COLO829 (cell line): Measurements from ENCODE around the gene CALML5.
"Not testable (repeated sequence)": the region's sequence is repeated elsewhere in the genome, so short reads cannot be mapped to it uniquely, and the experiment has no call there.

Experiments
- DNase-seq: peaks from one replicate; pipeline ENCODE4 v3.0.0; 2012; ENCODE audit warnings: low spot score

The CALML5 gene

DNA sequence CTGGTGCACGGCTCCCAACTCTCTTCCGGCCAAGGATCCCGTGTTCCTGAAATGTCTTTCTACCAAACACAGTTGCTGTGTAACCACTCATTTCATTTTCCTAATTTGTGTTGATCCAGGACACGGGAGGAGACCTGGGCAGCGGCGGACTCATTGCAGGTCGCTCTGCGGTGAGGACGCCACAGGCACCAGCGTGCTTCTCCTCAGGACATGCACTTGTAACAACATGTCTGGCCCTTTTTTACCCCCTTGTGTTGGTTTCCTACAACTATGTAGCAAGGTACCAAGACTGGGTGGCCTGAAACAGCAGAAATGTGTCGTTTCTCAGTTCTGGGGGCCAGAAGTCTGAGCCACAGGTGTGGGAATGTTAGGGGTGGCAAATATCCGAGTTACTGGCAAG, 18.2 kb downstream of the CALML5 start:
- no peak for DNase-seq

DNA sequence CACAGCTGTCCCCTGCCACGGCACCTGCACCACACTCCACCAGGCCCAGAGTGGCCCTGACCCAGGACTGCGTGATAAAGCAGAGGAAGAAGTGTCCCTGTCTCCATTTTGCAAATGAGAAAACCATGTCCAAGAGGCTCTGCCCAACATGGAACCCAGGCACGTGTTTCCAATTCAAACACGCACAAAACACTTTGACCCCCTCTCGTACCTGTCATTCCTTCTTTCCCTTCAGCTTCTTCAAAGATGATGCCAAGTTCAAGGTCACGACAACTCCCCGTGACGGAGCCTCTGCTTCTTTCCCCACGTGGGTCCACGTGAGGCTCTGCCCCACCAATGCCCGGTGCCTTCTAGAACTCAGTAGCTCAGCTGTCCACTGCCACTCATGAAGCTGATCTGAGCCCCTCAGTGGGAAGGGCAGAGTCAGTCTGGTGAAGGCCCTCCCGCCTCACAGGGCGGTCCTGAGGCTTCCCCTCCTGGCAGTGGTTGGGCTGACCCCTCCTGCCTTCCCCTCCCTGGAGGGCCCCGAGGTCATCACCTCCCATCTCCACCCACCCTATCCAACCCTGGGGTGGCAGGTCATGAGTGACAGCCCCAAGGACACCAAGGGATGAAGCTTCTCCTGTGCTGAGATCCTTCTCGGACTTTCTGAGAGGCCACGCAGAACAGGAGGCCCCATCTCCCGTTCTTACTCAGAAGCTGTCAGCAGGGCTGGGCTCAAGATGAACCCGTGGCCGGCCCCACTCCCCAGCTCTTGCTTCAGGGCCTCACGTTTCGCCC, 19.0 kb downstream of the CALML5 start:
- DNase-seq, result no peak

DNA sequence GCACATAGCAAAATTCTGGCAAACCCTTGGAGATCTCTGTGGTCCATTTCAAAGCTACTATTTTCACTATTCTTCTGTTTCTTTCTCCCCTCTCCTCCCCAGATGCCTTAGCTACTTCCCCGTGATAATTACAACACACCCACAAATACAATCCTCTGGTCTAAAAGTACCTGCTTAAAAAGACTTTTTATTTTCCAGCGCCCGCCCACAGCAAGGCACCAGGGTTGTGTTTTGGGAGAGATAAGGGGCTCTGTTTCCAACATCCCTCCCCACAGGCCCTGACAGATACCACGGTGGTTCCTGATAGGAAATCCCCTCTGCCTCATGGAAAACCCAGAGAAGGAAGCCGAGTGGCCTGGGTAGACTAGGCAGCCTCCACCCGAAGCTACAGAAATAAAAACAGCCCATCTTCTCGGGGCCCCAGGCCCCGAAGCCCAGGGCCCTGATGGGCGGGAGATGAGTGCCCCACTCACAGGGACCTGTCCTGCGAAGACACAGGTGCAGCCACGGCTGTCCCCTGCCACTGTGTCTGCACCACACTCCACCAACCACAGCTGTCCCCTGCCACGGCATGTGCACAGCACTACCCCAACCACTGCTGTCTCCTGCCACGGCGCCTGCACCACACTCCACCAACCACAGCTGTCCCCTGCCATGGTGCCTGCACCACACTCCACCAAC, 19.7 kb downstream of the CALML5 start:
- DNase-seq, result no peak

DNA sequence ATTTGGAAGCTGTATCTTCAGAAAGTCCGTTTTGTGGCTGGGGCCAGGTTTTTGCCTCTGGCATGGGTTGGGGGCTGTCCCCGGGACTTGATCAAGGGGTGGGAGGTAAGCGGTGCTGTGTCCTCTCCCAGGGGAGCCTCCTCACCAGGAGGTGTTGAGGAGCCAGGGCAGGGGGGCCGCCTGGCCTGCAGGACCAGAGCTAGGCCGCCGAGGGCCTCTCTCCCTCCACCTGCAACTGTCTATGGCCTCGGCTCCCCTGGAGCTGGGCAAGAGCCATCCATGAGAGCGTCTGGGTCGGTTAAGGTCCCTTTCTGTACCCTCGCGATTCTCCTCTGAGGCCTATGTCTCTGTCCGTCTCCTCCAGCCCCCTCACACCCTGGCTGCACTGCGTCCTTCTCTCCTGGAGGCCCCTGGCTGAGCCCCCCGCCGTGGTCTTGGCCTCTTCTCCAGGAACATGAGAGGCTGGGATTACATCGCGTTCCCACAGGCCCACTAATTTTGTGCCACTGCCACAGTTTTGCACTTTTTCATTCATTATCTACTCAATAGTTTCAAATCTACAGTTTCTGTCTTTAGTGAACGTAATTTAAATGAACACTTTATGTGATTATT, 20.6 kb downstream of the CALML5 start:
- no peak for DNase-seq

- DNase-seq, result no peak
These were observed 21.2 kb downstream of the CALML5 start for GRCh38 chr10:5477948-5478693.

GRCh38 chr10:5476918-5477525, 22.3 kb downstream of the CALML5 start:
- DNase-seq, result no peak

DNA sequence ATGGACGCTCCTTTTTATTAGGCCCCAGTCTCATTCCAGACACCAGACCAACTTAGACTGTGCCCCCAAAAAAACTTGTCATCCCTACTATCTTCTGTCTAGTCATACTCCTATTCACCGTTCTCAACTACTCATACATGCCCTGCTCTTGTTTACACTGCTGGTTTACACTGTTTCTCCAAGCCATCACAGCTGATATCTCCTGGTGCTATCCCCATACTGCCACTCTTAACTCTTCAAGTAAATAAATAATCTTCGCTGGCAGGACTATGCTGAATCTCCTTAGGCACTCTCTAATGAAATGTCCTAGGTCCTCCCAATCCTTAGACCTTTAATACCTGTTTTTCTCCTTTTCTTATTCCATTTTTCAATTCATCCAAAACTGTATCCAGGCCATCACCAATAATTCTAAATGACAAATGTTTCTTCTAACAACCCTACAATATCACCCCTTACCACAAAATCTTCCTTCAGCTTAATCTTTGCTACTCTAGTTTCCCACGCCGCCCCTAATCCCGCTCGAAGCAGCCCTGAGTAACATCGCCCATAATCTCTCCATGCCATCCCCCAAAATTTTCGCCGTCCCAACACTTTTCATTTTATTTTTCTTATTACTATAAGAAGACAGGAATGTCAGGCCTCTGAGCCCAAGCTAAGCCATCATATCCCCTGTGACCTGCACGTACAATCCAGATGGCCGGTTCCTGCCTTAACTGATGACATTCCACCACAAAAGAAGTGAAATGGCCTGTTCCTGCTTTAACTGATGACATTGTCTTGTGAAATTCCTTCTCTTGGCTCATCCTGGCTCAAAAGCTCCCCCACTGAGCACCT, 23.2 kb downstream of the CALML5 start:
- not testable (repeated sequence) for DNase-seq

- DNase-seq, result not testable (repeated sequence)
These were observed 24.3 kb downstream of the CALML5 start for GRCh38 chr10:5475088-5475487.

DNA sequence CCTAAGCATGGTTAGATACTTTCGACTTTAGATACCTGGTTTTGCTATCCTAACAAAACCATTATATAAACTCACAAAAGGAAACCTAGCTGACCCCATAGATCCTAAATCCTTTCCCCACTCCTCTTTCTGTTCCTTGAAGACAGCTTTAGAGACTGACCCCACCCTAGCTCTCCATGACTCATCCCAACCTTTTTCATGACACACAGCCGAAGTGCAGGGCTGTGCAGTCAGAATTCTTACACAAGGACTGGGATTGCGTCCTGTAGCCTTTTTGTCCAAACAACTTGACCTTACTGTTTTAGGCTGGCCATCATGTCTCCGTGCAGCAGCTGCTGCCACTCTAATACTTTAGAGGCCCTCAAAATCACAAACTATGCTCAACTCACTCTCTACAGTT, 24.7 kb downstream of the CALML5 start:
- DNase-seq, result not testable (repeated sequence)

DNA sequence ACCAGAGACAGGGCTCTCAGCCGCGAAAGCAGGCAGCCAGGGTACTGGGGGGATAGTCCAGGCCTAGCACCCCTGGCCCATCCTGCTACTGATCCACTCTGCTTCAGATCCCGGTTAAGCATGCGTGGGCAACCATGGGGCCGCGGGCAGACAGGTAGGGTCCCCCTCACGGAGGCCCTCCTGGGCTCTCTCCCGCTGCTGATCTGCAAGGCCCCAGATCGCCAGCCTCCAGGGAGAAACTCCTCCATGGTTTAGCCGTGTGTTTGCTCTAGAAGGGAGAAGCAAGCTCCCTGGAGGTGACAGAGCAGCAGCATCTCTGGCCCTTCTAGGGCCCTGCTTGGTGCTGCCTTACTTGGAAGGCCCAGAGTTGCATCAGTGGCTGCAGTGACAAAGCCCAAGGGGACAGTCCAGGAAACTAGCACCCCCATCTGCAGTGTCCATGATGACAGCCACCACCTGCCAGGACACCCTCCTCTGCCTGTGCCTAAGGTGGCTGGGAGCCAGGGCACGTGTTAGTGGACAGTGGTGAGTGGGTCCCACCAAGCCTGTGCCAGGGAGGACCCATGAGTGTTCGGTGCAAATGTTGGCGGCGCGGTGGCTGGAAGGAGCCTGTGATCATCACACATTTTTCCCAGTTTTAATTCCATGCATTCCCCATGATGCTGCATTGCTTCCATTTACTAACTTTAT, 29.2 kb downstream of the CALML5 start:
- no peak for DNase-seq

DNA sequence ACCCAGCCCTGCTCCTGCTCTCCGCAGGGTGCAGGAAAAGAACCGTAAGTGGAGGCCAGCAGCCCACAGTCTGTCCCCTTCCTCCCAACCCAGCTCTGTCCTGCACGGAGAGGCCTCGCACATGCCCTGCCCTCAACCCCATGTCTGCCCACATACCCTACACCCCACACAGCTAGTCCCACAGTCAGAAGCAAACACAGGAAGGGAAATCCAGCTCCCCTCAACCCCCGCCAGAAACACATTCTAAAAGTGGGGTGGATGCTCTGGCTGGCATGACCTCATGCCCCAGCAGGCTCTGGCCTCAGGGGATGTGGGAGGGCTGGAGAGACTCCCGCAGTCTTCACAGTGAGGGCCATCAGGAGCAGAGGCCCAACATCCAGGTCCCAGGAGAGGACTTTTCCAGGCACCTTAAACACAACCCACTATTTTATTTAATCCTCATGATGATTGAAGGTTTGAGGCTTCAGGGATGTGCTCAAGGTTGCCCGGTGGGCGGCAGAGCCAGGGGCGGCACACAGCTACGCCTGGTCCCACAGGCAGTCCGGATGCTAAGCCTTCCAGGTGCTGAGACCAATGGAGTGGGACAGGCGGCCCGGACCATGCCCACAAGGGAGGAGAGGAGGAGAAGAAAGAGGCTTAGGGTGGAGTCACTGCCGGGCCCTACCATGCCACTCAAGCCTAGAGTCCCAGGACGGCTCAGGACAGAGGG, 29.9 kb downstream of the CALML5 start:
- DNase-seq, result no peak

GRCh38 chr10:5468262-5469106, 30.9 kb downstream of the CALML5 start:
- no peak for DNase-seq

- no peak for DNase-seq
These were observed 31.6 kb downstream of the CALML5 start for GRCh38 chr10:5467634-5468255.

GRCh38 chr10:5467207-5467535, 32.2 kb downstream of the CALML5 start:
- DNase-seq, result no peak

DNA sequence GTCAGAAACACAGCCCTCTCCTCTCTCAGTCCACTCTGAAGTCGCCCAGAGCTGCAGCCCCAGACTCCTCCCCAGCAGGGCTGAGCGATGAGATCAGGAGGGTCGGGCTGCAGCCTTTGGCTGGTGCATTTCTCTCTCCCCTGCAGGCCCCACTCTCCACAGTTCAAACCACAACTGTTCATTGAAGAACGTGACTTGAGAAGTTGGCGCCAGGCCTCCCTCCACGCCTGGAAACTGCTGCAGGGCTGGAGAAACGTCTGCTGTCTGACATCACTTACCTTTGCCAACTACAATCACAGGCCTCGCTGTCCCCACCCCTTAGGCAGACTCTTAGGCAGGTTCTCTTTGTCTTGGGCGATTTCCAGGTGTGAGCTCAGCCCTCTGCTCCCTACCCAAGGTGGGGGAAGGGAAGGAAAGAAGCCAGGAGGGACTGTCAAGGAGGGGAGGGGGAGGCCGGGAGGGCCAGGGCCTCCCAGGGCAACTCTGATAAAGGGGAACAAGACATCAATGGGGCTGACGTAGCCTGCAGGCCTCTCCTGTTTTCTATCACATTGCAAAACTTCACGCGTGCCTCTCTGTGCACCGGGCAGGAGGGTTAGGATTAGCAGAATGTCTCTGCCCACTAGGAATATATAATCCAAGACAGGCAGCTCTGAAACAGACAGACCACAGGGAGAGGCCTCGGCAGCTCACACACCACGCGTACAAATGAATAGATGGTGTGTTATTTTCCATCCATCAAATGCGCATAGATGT, 32.7 kb downstream of the CALML5 start:
- DNase-seq, result no peak

DNA sequence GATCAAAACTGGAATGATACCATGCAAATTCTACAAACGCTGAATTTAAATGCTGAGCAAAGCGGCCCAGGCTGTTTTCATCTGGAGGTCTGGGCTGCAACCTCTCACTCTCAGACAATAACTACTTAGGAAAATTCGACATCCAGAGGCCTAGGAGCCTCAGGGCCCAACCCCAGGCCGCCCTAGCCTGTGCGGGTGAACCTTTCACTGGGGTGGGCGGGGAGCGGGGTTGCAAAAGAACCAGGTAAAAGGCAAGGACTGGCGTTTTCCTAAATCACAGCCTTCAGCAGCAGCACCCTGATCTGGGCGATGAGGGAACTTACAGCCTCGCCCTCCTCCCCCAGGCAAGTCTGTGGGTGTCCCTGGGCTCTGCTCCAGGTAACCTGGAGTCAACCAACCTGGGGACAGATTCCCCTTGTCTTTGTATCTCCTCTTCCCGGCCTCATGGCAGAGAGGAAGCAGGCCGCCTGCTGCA, 33.4 kb downstream of the CALML5 start:
- DNase-seq, result no peak

GRCh38 chr10:5464546-5464945, 34.8 kb downstream of the CALML5 start:
- DNase-seq, result no peak

DNA sequence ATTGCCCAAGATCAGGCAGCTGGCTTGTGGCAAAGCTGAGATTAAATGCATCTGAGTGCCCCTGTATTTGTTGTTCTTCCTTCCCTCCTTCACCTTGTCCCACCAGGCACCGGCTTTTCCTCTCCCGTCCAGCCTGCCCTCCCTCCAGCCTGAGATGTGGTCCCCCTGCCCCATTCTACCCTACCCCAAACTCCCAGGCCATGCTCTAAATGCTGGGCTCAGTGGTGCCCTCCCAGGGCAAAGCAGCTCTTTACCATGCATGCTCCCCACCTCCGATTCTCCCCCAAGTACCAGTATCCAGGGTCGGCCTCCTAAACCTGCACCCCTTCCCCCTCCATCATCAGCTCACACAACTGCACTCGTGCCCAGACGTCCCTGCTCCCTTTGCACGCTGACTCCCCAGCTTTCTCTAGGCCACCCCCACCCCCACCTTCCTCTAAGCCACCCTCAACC, 36.5 kb downstream of the CALML5 start:
- no peak for DNase-seq
